C4-2B (cell line): ENCODE results near the gene CALCOCO1.

Experiments used
- H3K27ac ChIP-seq: fragments of 450-650 bp; 2 replicates; pipeline ENCODE4 v1.5.1; 2017
- CTCF ChIP-seq: fragments of 450-650 bp; conservative IDR thresholded peaks from 2 replicates; pipeline ENCODE4 v1.5.1; 2017; ENCODE audit warnings: mild to moderate bottlenecking
- ZFX ChIP-seq: fragments of 450-650 bp; IDR thresholded peaks from 2 replicates; pipeline ENCODE4 v1.6.1; 2017

Gene CALCOCO1

GRCh38 chr12:53706080-53706479 is 21.2 kb downstream of the CALCOCO1 start:
- H3K27ac ChIP-seq, result no peak overlapping the region
- TF ChIP-seq CTCF (no peak), ZFX (no peak)

DNA sequence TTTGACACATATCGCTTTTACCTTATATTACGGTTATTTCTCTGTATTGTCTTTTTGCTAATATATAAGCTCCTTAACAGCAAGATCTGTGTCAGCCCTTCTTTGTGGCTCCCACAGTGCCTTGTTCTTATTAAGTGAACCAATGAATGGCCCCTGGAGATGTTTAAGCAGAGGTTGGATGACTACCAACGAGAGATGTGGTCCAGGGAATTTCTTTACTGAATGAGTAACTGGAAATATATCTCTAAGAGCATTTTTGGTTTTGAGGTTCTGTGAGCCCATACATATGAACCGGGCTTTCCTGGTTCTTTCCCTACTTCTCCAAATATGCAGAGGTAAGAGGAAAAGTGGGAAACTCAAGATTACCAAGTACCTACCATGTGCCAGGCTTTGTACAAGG is 23.5 kb downstream of the CALCOCO1 start:
- no peak for TF ChIP-seq CTCF
- TF ChIP-seq ZFX, result no peak
- H3K27ac ChIP-seq, result no peak overlapping the region

DNA sequence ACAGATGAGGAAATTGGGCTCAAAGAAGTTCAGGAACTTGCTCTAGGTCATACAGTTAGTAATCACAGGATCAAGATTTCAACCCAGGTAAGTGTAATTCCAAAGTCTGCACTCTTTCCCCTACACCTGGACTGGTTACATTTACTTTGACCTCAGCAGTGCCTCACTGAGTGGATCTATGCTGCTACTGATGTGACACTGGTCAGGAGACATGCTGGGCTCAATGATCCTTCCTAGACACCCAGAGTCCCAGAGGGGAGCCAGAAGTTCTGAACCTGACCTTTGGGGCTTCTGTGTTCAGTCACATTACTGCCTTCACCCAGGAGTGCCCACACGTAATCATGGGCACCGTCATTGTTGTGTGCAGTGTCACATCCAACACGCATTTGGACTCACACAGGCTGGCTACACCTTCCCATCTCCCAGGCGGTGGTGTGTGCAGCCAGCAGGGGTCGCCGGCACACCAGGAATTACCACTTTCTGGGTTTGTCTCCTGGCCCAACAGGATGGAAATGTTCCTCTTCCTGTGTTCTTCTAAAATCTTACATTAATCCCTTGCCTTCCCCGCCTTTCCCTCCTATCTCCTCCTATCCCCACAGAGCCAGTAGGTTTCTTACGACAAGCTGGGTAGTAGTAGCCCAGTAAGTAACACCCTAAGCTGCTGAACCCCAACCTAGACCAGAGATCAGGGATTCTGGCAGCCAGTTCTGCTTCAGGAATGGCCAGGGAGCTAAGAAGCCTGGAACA is 25.6 kb downstream of the CALCOCO1 start:
- no peak overlapping the region; the same call in 1 of the 2 replicates for H3K27ac ChIP-seq
- no peak for TF ChIP-seq ZFX
- peak; percentile 97 for TF ChIP-seq CTCF

GRCh38 chr12:53700567-53700966 is 26.7 kb downstream of the CALCOCO1 start:
- no peak for TF ChIP-seq CTCF
- TF ChIP-seq ZFX, result no peak
- H3K27ac ChIP-seq, result no peak overlapping the region

- H3K27ac ChIP-seq, result no peak overlapping the region
- TF ChIP-seq ZFX (no peak), CTCF (no peak)
Observed at GRCh38 chr12:53699678-53700025, 27.6 kb downstream of the CALCOCO1 start.

- no peak overlapping the region for H3K27ac ChIP-seq
- TF ChIP-seq ZFX, result no peak
- no peak for TF ChIP-seq CTCF
Observed at GRCh38 chr12:53698948-53699677, 28.1 kb downstream of the CALCOCO1 start.

GRCh38 chr12:53696655-53697331 is 30.5 kb downstream of the CALCOCO1 start:
- H3K27ac ChIP-seq, result peak overlapping the region; percentile 65
- no peak for TF ChIP-seq CTCF
- no peak for TF ChIP-seq ZFX
